WTC11 (cell line): ENCODE data around the gene EPB41. TPM values are rescaled to one million over a fixed set of nuclear protein-coding genes. Genes with fewer than 3 reads are reported as not detected.

ENCODE experiments used
- ATAC-seq: fragments of 200-7000 bp; cut with Tn5 transposase; 2 replicates; pipeline ENCODE4 v1.10.0; 2021; ENCODE audit warnings: mild to moderate bottlenecking, moderate library complexity
- CTCF ChIA-PET: fragments of 300-600 bp; sonication (Branson Sonifier 250); formaldehyde crosslinking; loops from one replicate; lab custom pipeline; 2021; ENCODE audit warnings: antibody characterized with exemption; lab: Charles Lee
- POLR2A ChIA-PET: fragments of 350-600 bp; sonication (Branson Sonifier 250); formaldehyde crosslinking; loops from one replicate; lab custom pipeline; 2021; ENCODE audit warnings: antibody characterized with exemption; lab: Charles Lee
- DNase-seq: peaks from one replicate; pipeline ENCODE4 v3.0.0; 2021; ENCODE audit warnings: low spot score
- H3K27ac Mint-ChIP-seq: 2 replicates; pipeline ENCODE4 v1.8.0; 2021; ENCODE audit warnings: mixed read lengths
- H3K27me3 Mint-ChIP-seq: 2 replicates; pipeline ENCODE4 v1.8.0; 2021; ENCODE audit warnings: low read depth, mild to moderate bottlenecking, moderate library complexity, mixed read lengths
- H3K36me3 Mint-ChIP-seq: 2 replicates; pipeline ENCODE4 v1.8.0; 2021; ENCODE audit warnings: mixed read lengths
- H3K4me1 Mint-ChIP-seq: 2 replicates; pipeline ENCODE4 v1.8.0; 2022; ENCODE audit warnings: mixed read lengths
- H3K4me3 Mint-ChIP-seq: 2 replicates; pipeline ENCODE4 v1.8.0; 2021; ENCODE audit warnings: mild to moderate bottlenecking, moderate library complexity, mixed read lengths
- H3K9me3 Mint-ChIP-seq: 2 replicates; pipeline ENCODE4 v1.8.0; 2021; ENCODE audit warnings: mixed read lengths
- SP1 ChIP-seq: sonication (generic); formaldehyde crosslinking; conservative IDR thresholded peaks from 2 replicates; pipeline ENCODE4 v1.8.1; 2022; ENCODE audit warnings: missing genetic modification reagents
- TEAD1 ChIP-seq: sonication (generic); formaldehyde crosslinking; IDR thresholded peaks from 2 replicates; pipeline ENCODE4 v1.8.0; 2022; ENCODE audit warnings: mild to moderate bottlenecking, missing genetic modification reagents
- ZNF219 ChIP-seq: sonication (generic); formaldehyde crosslinking; IDR thresholded peaks from 2 replicates; pipeline ENCODE4 v1.8.0; 2023; ENCODE audit warnings: missing genetic modification reagents, mild to moderate bottlenecking, borderline replicate concordance
- ZNF416 ChIP-seq: fragments of 250-450 bp; sonication (Bioruptor Pico); IDR thresholded peaks from 2 replicates; pipeline ENCODE4 v1.9.0; 2021; ENCODE audit warnings: mild to moderate bottlenecking, inconsistent platforms
- ZNF423 ChIP-seq: fragments of 250-450 bp; sonication (Bioruptor Pico); IDR thresholded peaks from 2 replicates; pipeline ENCODE4 v2.1.2; 2022; ENCODE audit warnings: mild to moderate bottlenecking, moderate library complexity
- total RNA-seq: library from RNA; stranded (reverse); gene quantifications from 3 replicates; pipeline ENCODE4 v1.2.3, GENCODE V29; 2021
- TF ChIP-seq, protein P1 (sequence below): sonication (generic); formaldehyde crosslinking; IDR thresholded peaks from 2 replicates; pipeline ENCODE4 v1.8.1; 2022; ENCODE audit warnings: missing genetic modification reagents, borderline replicate concordance
- TF ChIP-seq, protein P2 (sequence below): fragments of 200-600 bp; IDR thresholded peaks from 2 replicates; pipeline ENCODE4 v1.8.0; 2022; ENCODE audit warnings: antibody characterized with exemption
- TF ChIP-seq, protein P3 (sequence below): sonication (generic); formaldehyde crosslinking; IDR thresholded peaks from 2 replicates; pipeline ENCODE4 v1.8.1; 2022; ENCODE audit warnings: mild to moderate bottlenecking, moderate library complexity, missing genetic modification reagents
- TF ChIP-seq, protein P4 (sequence below): fragments of 250-450 bp; sonication (Bioruptor Pico); IDR thresholded peaks from 2 replicates; pipeline ENCODE4 v1.8.0; 2021; ENCODE audit warnings: mild to moderate bottlenecking
- TF ChIP-seq, protein P5 (sequence below): sonication (generic); formaldehyde crosslinking; IDR thresholded peaks from 2 replicates; pipeline ENCODE4 v1.8.0; 2023; ENCODE audit warnings: missing genetic modification reagents, mild to moderate bottlenecking, borderline replicate concordance
- TF ChIP-seq, protein P6 (sequence below): sonication (generic); formaldehyde crosslinking; conservative IDR thresholded peaks from 2 replicates; pipeline ENCODE4 v1.8.1; 2023; ENCODE audit warnings: mild to moderate bottlenecking, low read depth, missing genetic modification reagents, moderate library complexity

Gene EPB41
- total RNA-seq, 1 experiment from 2014 or later: 85.0 TPM

DNA sequence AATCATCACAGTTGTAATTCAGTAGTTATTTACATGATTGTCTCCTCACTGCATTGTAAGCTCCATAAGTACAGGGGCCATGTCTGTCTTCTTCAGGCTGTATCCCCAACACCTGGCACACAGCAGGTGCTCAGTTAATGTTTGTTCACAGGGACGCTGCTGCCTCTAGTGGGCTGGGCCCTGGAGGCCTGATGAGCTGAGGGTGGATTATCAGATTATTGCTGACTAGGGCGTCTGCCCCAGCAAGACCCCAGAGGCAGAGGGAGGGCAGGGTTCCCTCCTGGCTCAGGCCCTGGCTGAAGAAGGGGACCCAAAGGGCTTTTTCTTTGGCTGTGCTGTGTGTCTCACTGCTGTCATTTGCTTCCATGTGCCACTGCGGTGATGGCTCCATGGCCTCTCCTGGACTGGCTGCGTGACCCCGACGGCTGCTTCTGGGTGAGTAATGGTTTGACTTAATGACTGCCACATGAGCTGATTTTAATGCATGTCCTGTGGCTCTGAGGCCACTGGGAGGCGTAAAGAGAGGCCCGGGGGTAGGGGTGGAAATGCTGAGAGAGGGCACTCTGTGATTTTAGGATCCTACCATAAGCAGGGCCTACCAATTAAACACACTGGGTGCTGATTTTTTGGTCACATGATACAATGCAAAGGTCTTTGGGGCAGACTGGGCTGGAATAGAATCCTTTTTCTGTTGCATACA lies 20.8 kb upstream of the EPB41 start:
- DNase-seq: peak; percentile 64
- H3K9me3 Mint-ChIP-seq: no peaks in the 10 kb centered on the region
- H3K4me1 Mint-ChIP-seq: peaks cover 16% of the 10 kb centered on the region
- H3K27ac Mint-ChIP-seq: peak overlapping the region; percentile 71; the same call in 1 of the 2 replicates
- TF ChIP-seq, protein P1, sequence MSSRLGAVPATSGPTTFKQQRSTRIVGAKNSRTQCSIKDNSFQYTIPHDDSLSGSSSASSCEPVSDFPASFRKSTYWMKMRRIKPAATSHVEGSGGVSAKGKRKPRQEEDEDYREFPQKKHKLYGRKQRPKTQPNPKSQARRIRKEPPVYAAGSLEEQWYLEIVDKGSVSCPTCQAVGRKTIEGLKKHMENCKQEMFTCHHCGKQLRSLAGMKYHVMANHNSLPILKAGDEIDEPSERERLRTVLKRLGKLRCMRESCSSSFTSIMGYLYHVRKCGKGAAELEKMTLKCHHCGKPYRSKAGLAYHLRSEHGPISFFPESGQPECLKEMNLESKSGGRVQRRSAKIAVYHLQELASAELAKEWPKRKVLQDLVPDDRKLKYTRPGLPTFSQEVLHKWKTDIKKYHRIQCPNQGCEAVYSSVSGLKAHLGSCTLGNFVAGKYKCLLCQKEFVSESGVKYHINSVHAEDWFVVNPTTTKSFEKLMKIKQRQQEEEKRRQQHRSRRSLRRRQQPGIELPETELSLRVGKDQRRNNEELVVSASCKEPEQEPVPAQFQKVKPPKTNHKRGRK (CRISPR knock-in tag): no peak
- TF ChIP-seq, protein P2, sequence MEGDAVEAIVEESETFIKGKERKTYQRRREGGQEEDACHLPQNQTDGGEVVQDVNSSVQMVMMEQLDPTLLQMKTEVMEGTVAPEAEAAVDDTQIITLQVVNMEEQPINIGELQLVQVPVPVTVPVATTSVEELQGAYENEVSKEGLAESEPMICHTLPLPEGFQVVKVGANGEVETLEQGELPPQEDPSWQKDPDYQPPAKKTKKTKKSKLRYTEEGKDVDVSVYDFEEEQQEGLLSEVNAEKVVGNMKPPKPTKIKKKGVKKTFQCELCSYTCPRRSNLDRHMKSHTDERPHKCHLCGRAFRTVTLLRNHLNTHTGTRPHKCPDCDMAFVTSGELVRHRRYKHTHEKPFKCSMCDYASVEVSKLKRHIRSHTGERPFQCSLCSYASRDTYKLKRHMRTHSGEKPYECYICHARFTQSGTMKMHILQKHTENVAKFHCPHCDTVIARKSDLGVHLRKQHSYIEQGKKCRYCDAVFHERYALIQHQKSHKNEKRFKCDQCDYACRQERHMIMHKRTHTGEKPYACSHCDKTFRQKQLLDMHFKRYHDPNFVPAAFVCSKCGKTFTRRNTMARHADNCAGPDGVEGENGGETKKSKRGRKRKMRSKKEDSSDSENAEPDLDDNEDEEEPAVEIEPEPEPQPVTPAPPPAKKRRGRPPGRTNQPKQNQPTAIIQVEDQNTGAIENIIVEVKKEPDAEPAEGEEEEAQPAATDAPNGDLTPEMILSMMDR: peak; percentile 35; the same call in 1 of the 2 replicates
- TF ChIP-seq, protein P3, sequence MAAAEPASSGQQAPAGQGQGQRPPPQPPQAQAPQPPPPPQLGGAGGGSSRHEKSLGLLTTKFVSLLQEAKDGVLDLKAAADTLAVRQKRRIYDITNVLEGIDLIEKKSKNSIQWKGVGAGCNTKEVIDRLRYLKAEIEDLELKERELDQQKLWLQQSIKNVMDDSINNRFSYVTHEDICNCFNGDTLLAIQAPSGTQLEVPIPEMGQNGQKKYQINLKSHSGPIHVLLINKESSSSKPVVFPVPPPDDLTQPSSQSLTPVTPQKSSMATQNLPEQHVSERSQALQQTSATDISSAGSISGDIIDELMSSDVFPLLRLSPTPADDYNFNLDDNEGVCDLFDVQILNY (CRISPR knock-in tag): no peak
- CTCF ChIA-PET: interaction anchor here (0.5 to 3.2 kb wide), 44 partner anchors 8 to 1545 kb away, joined by 3 to 29 read pairs (median 4); partner anchors contain the start of genes EPB41, SRSF4 and TMEM200B
- H3K27me3 Mint-ChIP-seq: peaks cover 6% of the 10 kb centered on the region; the same call in 1 of the 2 replicates
- peak; percentile 87 for ATAC-seq
- H3K4me3 Mint-ChIP-seq: no peak overlapping the region
- H3K36me3 Mint-ChIP-seq: no peaks in the 10 kb centered on the region
- POLR2A ChIA-PET: no interaction called here

DNA sequence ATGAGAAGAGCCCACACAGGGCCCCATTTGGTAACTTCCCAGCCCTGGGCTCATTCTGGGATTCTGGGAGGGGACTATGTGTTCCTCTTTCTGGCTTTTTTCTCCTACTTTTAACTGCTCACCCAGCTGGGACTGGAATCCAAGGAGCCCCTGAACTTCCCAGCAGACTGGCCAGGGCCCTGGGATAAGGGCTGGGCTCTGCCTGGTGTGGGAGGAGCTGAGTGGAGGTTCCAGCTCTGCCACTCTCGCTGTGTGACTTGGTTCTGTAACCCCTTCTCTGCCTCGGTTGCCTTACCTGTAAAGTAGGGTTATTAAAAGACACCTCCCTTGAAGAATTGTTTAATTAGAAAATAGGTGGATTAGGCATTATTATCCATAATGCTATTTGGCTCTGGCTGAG lies 19.6 kb upstream of the EPB41 start:
- Mint-ChIP-seq H3K36me3 (no peaks in the 10 kb centered on the region), H3K4me1 (peaks cover 16% of the 10 kb centered on the region), H3K4me3 (no peak overlapping the region), H3K9me3 (no peaks in the 10 kb centered on the region), H3K27me3 (no peaks in the 10 kb centered on the region), H3K27ac (no peak overlapping the region)
- POLR2A ChIA-PET: no interaction called here
- ATAC-seq (no peak), DNase-seq (no peak)
- CTCF ChIA-PET: interaction anchor here (1.0 to 3.2 kb wide), 5 partner anchors 33 to 219 kb away, joined by 3 to 29 read pairs (median 10); no protein-coding TSS in a partner anchor
- TF ChIP-seq, protein P4, sequence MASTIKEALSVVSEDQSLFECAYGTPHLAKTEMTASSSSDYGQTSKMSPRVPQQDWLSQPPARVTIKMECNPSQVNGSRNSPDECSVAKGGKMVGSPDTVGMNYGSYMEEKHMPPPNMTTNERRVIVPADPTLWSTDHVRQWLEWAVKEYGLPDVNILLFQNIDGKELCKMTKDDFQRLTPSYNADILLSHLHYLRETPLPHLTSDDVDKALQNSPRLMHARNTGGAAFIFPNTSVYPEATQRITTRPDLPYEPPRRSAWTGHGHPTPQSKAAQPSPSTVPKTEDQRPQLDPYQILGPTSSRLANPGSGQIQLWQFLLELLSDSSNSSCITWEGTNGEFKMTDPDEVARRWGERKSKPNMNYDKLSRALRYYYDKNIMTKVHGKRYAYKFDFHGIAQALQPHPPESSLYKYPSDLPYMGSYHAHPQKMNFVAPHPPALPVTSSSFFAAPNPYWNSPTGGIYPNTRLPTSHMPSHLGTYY (CRISPR knock-in tag): no peak
- TF ChIP-seq, protein P3 (CRISPR knock-in tag): no peak
- no peak for TF ChIP-seq TEAD1 (CRISPR knock-in tag)
- no peak for TF ChIP-seq SP1 (CRISPR knock-in tag)
- TF ChIP-seq ZNF416 (CRISPR knock-in tag): no peak
- TF ChIP-seq, protein P5, sequence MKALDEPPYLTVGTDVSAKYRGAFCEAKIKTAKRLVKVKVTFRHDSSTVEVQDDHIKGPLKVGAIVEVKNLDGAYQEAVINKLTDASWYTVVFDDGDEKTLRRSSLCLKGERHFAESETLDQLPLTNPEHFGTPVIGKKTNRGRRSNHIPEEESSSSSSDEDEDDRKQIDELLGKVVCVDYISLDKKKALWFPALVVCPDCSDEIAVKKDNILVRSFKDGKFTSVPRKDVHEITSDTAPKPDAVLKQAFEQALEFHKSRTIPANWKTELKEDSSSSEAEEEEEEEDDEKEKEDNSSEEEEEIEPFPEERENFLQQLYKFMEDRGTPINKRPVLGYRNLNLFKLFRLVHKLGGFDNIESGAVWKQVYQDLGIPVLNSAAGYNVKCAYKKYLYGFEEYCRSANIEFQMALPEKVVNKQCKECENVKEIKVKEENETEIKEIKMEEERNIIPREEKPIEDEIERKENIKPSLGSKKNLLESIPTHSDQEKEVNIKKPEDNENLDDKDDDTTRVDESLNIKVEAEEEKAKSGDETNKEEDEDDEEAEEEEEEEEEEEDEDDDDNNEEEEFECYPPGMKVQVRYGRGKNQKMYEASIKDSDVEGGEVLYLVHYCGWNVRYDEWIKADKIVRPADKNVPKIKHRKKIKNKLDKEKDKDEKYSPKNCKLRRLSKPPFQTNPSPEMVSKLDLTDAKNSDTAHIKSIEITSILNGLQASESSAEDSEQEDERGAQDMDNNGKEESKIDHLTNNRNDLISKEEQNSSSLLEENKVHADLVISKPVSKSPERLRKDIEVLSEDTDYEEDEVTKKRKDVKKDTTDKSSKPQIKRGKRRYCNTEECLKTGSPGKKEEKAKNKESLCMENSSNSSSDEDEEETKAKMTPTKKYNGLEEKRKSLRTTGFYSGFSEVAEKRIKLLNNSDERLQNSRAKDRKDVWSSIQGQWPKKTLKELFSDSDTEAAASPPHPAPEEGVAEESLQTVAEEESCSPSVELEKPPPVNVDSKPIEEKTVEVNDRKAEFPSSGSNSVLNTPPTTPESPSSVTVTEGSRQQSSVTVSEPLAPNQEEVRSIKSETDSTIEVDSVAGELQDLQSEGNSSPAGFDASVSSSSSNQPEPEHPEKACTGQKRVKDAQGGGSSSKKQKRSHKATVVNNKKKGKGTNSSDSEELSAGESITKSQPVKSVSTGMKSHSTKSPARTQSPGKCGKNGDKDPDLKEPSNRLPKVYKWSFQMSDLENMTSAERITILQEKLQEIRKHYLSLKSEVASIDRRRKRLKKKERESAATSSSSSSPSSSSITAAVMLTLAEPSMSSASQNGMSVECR (CRISPR knock-in tag): no peak
- no peak for TF ChIP-seq ZNF219 (CRISPR knock-in tag)
- TF ChIP-seq, protein P1 (CRISPR knock-in tag): no peak
- TF ChIP-seq ZNF423 (CRISPR knock-in tag): no peak
- TF ChIP-seq, protein P6, sequence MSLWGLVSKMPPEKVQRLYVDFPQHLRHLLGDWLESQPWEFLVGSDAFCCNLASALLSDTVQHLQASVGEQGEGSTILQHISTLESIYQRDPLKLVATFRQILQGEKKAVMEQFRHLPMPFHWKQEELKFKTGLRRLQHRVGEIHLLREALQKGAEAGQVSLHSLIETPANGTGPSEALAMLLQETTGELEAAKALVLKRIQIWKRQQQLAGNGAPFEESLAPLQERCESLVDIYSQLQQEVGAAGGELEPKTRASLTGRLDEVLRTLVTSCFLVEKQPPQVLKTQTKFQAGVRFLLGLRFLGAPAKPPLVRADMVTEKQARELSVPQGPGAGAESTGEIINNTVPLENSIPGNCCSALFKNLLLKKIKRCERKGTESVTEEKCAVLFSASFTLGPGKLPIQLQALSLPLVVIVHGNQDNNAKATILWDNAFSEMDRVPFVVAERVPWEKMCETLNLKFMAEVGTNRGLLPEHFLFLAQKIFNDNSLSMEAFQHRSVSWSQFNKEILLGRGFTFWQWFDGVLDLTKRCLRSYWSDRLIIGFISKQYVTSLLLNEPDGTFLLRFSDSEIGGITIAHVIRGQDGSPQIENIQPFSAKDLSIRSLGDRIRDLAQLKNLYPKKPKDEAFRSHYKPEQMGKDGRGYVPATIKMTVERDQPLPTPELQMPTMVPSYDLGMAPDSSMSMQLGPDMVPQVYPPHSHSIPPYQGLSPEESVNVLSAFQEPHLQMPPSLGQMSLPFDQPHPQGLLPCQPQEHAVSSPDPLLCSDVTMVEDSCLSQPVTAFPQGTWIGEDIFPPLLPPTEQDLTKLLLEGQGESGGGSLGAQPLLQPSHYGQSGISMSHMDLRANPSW (CRISPR knock-in tag): no peak
